Neural progenitor cell (in vitro differentiated cells): ENCODE data around the gene MINDY3. TPM values are rescaled to one million over a fixed set of nuclear protein-coding genes. Genes with fewer than 3 reads are reported as not detected.

Experiments
- DNase-seq: peaks from one replicate; pipeline ENCODE4 v3.0.0-alpha.2; 2016; ENCODE audit warnings: low spot score
- H2AFZ ChIP-seq: fragments of 200-600 bp; sonication (generic); replicated peaks from 2 replicates; pipeline ENCODE4 v1.6.1; 2016; ENCODE audit warnings: antibody characterized with exemption
- H3F3A ChIP-seq: fragments of 200-600 bp; sonication (generic); 2 replicates; pipeline ENCODE4 v1.6.1; 2016; ENCODE audit warnings: antibody characterized with exemption, low read depth
- H3K27ac ChIP-seq: fragments of 200-600 bp; sonication (generic); 2 replicates; pipeline ENCODE4 v1.5.1; 2016; ENCODE audit warnings: mild to moderate bottlenecking
- H3K27me3 ChIP-seq: fragments of 200-600 bp; sonication (generic); 2 replicates; pipeline ENCODE4 v1.6.1; 2016; ENCODE audit warnings: mild to moderate bottlenecking, moderate library complexity
- H3K36me3 ChIP-seq: fragments of 200-600 bp; sonication (generic); 2 replicates; pipeline ENCODE4 v1.5.1; 2016
- H3K4me1 ChIP-seq: fragments of 200-600 bp; sonication (generic); 2 replicates; pipeline ENCODE4 v1.6.1; 2016; ENCODE audit warnings: mixed run types
- H3K4me2 ChIP-seq: fragments of 200-600 bp; sonication (generic); 2 replicates; pipeline ENCODE4 v1.6.1; 2016
- H3K4me3 ChIP-seq: fragments of 200-600 bp; sonication (generic); 2 replicates; pipeline ENCODE4 v1.5.1; 2016
- H3K79me2 ChIP-seq: fragments of 200-600 bp; sonication (generic); 2 replicates; pipeline ENCODE4 v1.6.1; 2016; ENCODE audit warnings: low read depth
- H3K9ac ChIP-seq: fragments of 200-600 bp; sonication (generic); 2 replicates; pipeline ENCODE4 v1.6.1; 2016
- H3K9me3 ChIP-seq: fragments of 200-600 bp; sonication (generic); 2 replicates; pipeline ENCODE4 v1.5.1; 2016; ENCODE audit warnings: low read depth
- H4K20me1 ChIP-seq: fragments of 200-600 bp; sonication (generic); 2 replicates; pipeline ENCODE4 v1.6.1; 2016; ENCODE audit warnings: low read depth
- H3K27ac Mint-ChIP-seq: 3 replicates; pipeline ENCODE4 v1.8.0; 2021; ENCODE audit warnings: mixed read lengths
- H3K27me3 Mint-ChIP-seq: 2 replicates; pipeline ENCODE4 v1.8.0; 2022; ENCODE audit warnings: low read depth, mild to moderate bottlenecking, inconsistent platforms, moderate library complexity, mixed read lengths; ENCODE audit not compliant: insufficient read depth
- H3K36me3 Mint-ChIP-seq: 3 replicates; pipeline ENCODE4 v1.8.0; 2021; ENCODE audit warnings: mixed read lengths
- H3K4me1 Mint-ChIP-seq: 3 replicates; pipeline ENCODE4 v1.8.0; 2021; ENCODE audit warnings: mixed read lengths
- H3K4me3 Mint-ChIP-seq: 3 replicates; pipeline ENCODE4 v1.8.0; 2021; ENCODE audit warnings: mild to moderate bottlenecking, moderate library complexity, mixed read lengths
- H3K9me3 Mint-ChIP-seq: 3 replicates; pipeline ENCODE4 v1.8.0; 2020; ENCODE audit warnings: mixed read lengths
- EZH2 ChIP-seq: fragments of 200-600 bp; sonication (generic); IDR thresholded peaks from 2 replicates; pipeline ENCODE4 v1.6.1; 2017; ENCODE audit warnings: antibody characterized with exemption, mild to moderate bottlenecking, moderate library complexity
- EZH2phosphoT487 ChIP-seq: fragments of 200-600 bp; sonication (generic); IDR thresholded peaks from 2 replicates; pipeline ENCODE4 v1.6.1; 2017; ENCODE audit warnings: antibody characterized with exemption
- total RNA-seq: library from RNA; depleted of rRNA; stranded (reverse); fragments of >200 nt; gene quantifications from 2 replicates; pipeline ENCODE4 v1.2.3, GENCODE V29; 2015; ENCODE audit warnings: low replicate concordance
- TF ChIP-seq, protein P1 (sequence below): fragments of 200-600 bp; sonication (generic); IDR thresholded peaks from 2 replicates; pipeline ENCODE4 v1.5.1; 2017; ENCODE audit warnings: antibody characterized with exemption, mild to moderate bottlenecking

MINDY3 gene
- total RNA-seq, 1 donor from 2014 or later: 28.2 TPM

DNA sequence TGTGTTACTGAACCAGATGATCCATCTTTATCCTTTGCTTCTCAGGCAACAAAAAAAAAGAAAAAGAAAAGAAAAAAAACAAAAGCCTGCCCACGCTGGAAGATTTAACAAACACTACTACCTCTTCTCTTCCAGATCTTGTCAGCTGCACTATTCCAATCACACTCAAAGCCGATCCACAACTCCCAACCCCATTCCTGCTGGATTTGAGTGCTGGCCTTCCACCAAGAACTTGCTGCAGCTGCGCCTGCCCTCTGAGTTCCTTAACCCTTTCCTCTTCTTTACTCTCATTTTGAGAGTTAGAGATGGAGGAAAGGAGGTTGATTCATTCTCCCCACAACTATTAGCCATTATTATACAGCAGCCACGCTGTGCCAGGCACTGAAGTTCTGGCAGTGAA is 124.5 kb downstream of the MINDY3 start:
- no peaks in the 10 kb centered on the region for H3K36me3 Mint-ChIP-seq
- Histone ChIP-seq H3K9ac (no peak overlapping the region), H3K27me3 (no peaks in the 10 kb centered on the region), H3K79me2 (no peaks in the 10 kb centered on the region), H3K9me3 (no peaks in the 10 kb centered on the region), H3F3A (no peaks in the 10 kb centered on the region), H2AFZ (no peak overlapping the region), H3K4me2 (peak overlapping the region; percentile 8), H3K4me1 (peaks cover 7% of the 10 kb centered on the region), H4K20me1 (no peaks in the 10 kb centered on the region), H3K27ac (no peak overlapping the region), H3K36me3 (no peaks in the 10 kb centered on the region), H3K4me3 (no peak overlapping the region)
- H3K27me3 Mint-ChIP-seq: peaks cover 6% of the 10 kb centered on the region
- peaks cover 9% of the 10 kb centered on the region for H3K9me3 Mint-ChIP-seq
- TF ChIP-seq, protein P1, sequence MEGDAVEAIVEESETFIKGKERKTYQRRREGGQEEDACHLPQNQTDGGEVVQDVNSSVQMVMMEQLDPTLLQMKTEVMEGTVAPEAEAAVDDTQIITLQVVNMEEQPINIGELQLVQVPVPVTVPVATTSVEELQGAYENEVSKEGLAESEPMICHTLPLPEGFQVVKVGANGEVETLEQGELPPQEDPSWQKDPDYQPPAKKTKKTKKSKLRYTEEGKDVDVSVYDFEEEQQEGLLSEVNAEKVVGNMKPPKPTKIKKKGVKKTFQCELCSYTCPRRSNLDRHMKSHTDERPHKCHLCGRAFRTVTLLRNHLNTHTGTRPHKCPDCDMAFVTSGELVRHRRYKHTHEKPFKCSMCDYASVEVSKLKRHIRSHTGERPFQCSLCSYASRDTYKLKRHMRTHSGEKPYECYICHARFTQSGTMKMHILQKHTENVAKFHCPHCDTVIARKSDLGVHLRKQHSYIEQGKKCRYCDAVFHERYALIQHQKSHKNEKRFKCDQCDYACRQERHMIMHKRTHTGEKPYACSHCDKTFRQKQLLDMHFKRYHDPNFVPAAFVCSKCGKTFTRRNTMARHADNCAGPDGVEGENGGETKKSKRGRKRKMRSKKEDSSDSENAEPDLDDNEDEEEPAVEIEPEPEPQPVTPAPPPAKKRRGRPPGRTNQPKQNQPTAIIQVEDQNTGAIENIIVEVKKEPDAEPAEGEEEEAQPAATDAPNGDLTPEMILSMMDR: no peak
- TF ChIP-seq EZH2phosphoT487 (no peak), EZH2 (no peak)
- no peak overlapping the region for H3K4me3 Mint-ChIP-seq
- DNase-seq: peak; percentile 15
- no peak overlapping the region for H3K27ac Mint-ChIP-seq
- H3K4me1 Mint-ChIP-seq: peaks cover 2% of the 10 kb centered on the region

DNA sequence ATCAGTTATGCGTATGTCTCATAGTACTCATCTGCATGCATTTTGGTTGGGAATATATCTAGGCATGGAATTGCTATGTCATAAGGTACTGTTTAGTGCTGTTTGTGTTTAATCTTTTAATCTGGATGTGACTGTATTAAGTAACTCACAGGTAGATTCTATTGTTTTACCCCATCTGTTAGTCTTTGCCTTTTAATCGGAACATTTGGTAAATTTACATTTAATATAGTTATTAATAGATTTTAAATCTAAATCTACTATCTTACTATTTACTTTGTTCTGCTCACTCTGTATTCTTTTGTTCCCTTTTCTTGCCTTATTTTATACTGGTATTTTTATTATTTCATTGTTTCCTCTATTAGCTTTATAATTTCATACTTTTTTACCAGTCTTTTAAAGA is 130.0 kb downstream of the MINDY3 start:
- Histone ChIP-seq H3K27me3 (no peaks in the 10 kb centered on the region), H3K79me2 (no peaks in the 10 kb centered on the region), H3K27ac (no peak overlapping the region), H3K9me3 (no peaks in the 10 kb centered on the region), H2AFZ (no peak overlapping the region), H3K36me3 (no peaks in the 10 kb centered on the region), H3K4me1 (no peaks in the 10 kb centered on the region), H3F3A (no peaks in the 10 kb centered on the region), H3K4me3 (no peak overlapping the region), H3K4me2 (no peak overlapping the region), H4K20me1 (no peaks in the 10 kb centered on the region), H3K9ac (no peak overlapping the region)
- Mint-ChIP-seq H3K27ac (no peak overlapping the region), H3K36me3 (no peaks in the 10 kb centered on the region), H3K9me3 (peaks cover 9% of the 10 kb centered on the region), H3K27me3 (no peaks in the 10 kb centered on the region), H3K4me1 (peaks cover under 1% of the 10 kb centered on the region), H3K4me3 (no peak overlapping the region)
- TF ChIP-seq EZH2: no peak
- TF ChIP-seq, protein P1: no peak
- TF ChIP-seq EZH2phosphoT487: no peak
- DNase-seq: no peak

DNA sequence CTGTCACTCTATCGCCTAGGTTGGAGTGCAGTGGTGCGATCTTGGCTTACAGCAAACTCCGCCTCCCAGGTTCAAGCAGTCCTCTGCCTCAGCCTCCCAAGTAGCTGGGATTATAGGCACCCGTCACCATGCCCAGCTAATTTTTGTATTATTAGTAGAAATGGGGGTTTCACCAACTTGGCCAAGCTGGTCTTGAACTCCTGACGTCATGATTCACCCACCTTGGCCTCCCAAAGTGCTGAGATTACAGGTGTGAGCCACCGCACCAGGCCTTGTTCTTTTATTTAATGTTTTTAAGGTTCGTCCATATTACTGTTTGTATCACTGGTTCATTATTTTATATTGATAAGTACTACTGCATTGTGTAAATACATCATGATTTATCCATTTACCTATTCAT is 130.4 kb downstream of the MINDY3 start:
- H3K36me3 ChIP-seq: no peaks in the 10 kb centered on the region
- H3K27ac Mint-ChIP-seq: no peak overlapping the region
- no peaks in the 10 kb centered on the region for H3K27me3 Mint-ChIP-seq
- H2AFZ ChIP-seq: no peak overlapping the region
- no peak overlapping the region for H3K4me3 ChIP-seq
- H3F3A ChIP-seq: no peaks in the 10 kb centered on the region
- no peak overlapping the region for H3K4me2 ChIP-seq
- H3K4me1 ChIP-seq: no peaks in the 10 kb centered on the region
- H3K27me3 ChIP-seq: no peaks in the 10 kb centered on the region
- H3K9me3 ChIP-seq: no peaks in the 10 kb centered on the region
- H4K20me1 ChIP-seq: no peaks in the 10 kb centered on the region
- TF ChIP-seq, protein P1: no peak
- no peak for TF ChIP-seq EZH2
- no peak for TF ChIP-seq EZH2phosphoT487
- no peak overlapping the region for H3K4me3 Mint-ChIP-seq
- H3K36me3 Mint-ChIP-seq: no peaks in the 10 kb centered on the region
- H3K79me2 ChIP-seq: no peaks in the 10 kb centered on the region
- no peak overlapping the region for H3K27ac ChIP-seq
- peaks cover 5% of the 10 kb centered on the region for H3K4me1 Mint-ChIP-seq
- no peak for DNase-seq
- no peak overlapping the region for H3K9ac ChIP-seq
- peaks cover 9% of the 10 kb centered on the region for H3K9me3 Mint-ChIP-seq

Other genes with a start within 250 kb of the MINDY3 start
- gene ITGA8, start 140.6 kb downstream of the MINDY3 start, total RNA-seq: 0.15 TPM in 1 of 2 replicates, not detected in the other